SK-N-SH (cell line): ENCODE data around the gene SLC44A5. TPM values are rescaled to one million over a fixed set of nuclear protein-coding genes. Genes with fewer than 3 reads are reported as not detected.

Source experiments
- CTCF ChIA-PET: fragments of 300-600, 350-600 bp; formaldehyde crosslinking; extraction: SDS; loops from one replicate; lab custom pipeline; 2021; lab: Yijun Ruan, JAX
- POLR2A ChIA-PET: fragments of 350-600 bp; sonication (Branson Sonifier 250); formaldehyde crosslinking; extraction: SDS; loops from one replicate; lab custom pipeline; 2020; ENCODE audit warnings: antibody characterized with exemption, inconsistent platforms; lab: Yijun Ruan, JAX
- DNase-seq: peaks from one replicate; pipeline ENCODE4 v3.0.0; 2012
- H2AFZ ChIP-seq: fragments of 200-600 bp; sonication (generic); 2 replicates; pipeline ENCODE4 v1.8.1; 2016; ENCODE audit warnings: antibody characterized with exemption, mild to moderate bottlenecking, low read depth
- H3F3A ChIP-seq: fragments of 200-600 bp; sonication (generic); replicated peaks from 2 replicates; pipeline ENCODE3; 2016; ENCODE audit warnings: antibody characterized with exemption, mild to moderate bottlenecking; ENCODE audit not compliant: insufficient read depth
- H3K27ac ChIP-seq, 2 experiments: fragments of 200-500 bp in 1 of 2; fragments of 200-600 bp in 1 of 2; sonication (Bioruptor generic) in 1 of 2; sonication (generic), shearing (Covaris generic) in 1 of 2; 2 replicates each; pipeline versions ENCODE4 v1.5.1 to v1.6.1; 2014 to 2016; ENCODE audit warnings: low read depth in 2 of 2, inconsistent platforms in 1 of 2, low read length in 1 of 2, mild to moderate bottlenecking in 1 of 2, mixed read lengths in 1 of 2
- H3K27me3 ChIP-seq: fragments of 200-600 bp; sonication (generic), shearing (Covaris generic); 2 replicates; pipeline ENCODE4 v1.6.1; 2016; ENCODE audit warnings: mixed run types; ENCODE audit not compliant: insufficient read depth
- H3K36me3 ChIP-seq, 2 experiments: fragments of 200-500 bp in 1 of 2; fragments of 200-600 bp in 1 of 2; sonication (Bioruptor generic) in 1 of 2; sonication (generic) in 1 of 2; replicated peaks in 1 of 2; 2 replicates each; pipeline versions ENCODE3 to v1.5.1; 2014 to 2016; ENCODE audit warnings: low read length in 1 of 2, mild to moderate bottlenecking in 1 of 2; ENCODE audit not compliant: insufficient read depth in 2 of 2, control insufficient read depth in 1 of 2
- H3K4me1 ChIP-seq, 2 experiments: fragments of 200-500 bp in 1 of 2; fragments of 200-600 bp in 1 of 2; sonication (Bioruptor generic) in 1 of 2; sonication (generic), shearing (Covaris generic) in 1 of 2; 2 replicates each; pipeline versions ENCODE4 v1.5.1 to v1.6.1; 2014 to 2016; ENCODE audit warnings: low read depth in 1 of 2, low read length in 1 of 2, mixed run types in 1 of 2; ENCODE audit not compliant: insufficient read depth in 2 of 2, control insufficient read depth in 1 of 2
- H3K4me2 ChIP-seq: fragments of 200-600 bp; sonication (generic), shearing (Covaris generic); 2 replicates; pipeline ENCODE4 v1.6.1; 2017; ENCODE audit warnings: mixed run types
- H3K4me3 ChIP-seq, 2 experiments: fragments of 200-500 bp in 1 of 2; fragments of 200-600 bp in 1 of 2; sonication (Bioruptor generic) in 1 of 2; sonication (generic), shearing (Covaris generic) in 1 of 2; 2 replicates each; pipeline versions ENCODE4 v1.5.1 to v1.8.1; 2014 to 2016; ENCODE audit warnings: low read depth in 2 of 2, inconsistent platforms in 1 of 2, low read length in 1 of 2, mild to moderate bottlenecking in 1 of 2, mixed read lengths in 1 of 2, moderate library complexity in 1 of 2
- H3K79me2 ChIP-seq: fragments of 200-600 bp; sonication (generic); 2 replicates; pipeline ENCODE4 v1.8.1; 2017; ENCODE audit warnings: mild to moderate bottlenecking; ENCODE audit not compliant: insufficient read depth
- H3K9ac ChIP-seq: fragments of 200-600 bp; sonication (generic); 2 replicates; pipeline ENCODE4 v1.6.1; 2017; ENCODE audit warnings: mixed run types
- H3K9me2 ChIP-seq: fragments of 200-600 bp; sonication (generic); 2 replicates; pipeline ENCODE4 v1.6.1; 2017; ENCODE audit warnings: mixed run types
- H3K9me3 ChIP-seq: fragments of 200-600 bp; sonication (generic); 2 replicates; pipeline ENCODE4 v1.6.1; 2017; ENCODE audit warnings: mixed run types, mild to moderate bottlenecking, moderate library complexity
- H4K20me1 ChIP-seq: fragments of 200-600 bp; sonication (generic); 2 replicates; pipeline ENCODE4 v1.6.1; 2017; ENCODE audit warnings: mild to moderate bottlenecking, mixed run types; ENCODE audit not compliant: insufficient read depth
- CHD2 ChIP-seq: fragments of 150-350 bp; IDR thresholded peaks from 2 replicates; pipeline ENCODE4 v1.6.1; 2018; ENCODE audit warnings: low read length; ENCODE audit not compliant: partially characterized antibody
- EP300 ChIP-seq, 2 experiments: IDR thresholded peaks; 2 replicates each; pipeline versions ENCODE4 v1.4.0 to v1.6.1; 2012; ENCODE audit warnings: borderline replicate concordance in 1 of 2, low read depth in 1 of 2, low read length in 1 of 2
- FOSL2 ChIP-seq: IDR thresholded peaks from 2 replicates; pipeline ENCODE4 v1.4.0; 2012; ENCODE audit warnings: low read depth, mild to moderate bottlenecking, moderate library complexity, borderline replicate concordance
- FOXJ3 ChIP-seq: sonication (generic); formaldehyde crosslinking; IDR thresholded peaks from 2 replicates; pipeline ENCODE4 v1.5.1; 2020; ENCODE audit warnings: mild to moderate bottlenecking, missing genetic modification reagents
- FOXM1 ChIP-seq: IDR thresholded peaks from 2 replicates; pipeline ENCODE4 v1.4.0; 2012; ENCODE audit warnings: low read depth, mild to moderate bottlenecking
- GABPA ChIP-seq: IDR thresholded peaks from 2 replicates; pipeline ENCODE4 v1.4.0; 2012; ENCODE audit warnings: low read depth, mild to moderate bottlenecking
- MEF2A ChIP-seq: IDR thresholded peaks from 2 replicates; pipeline ENCODE4 v1.4.0; 2012; ENCODE audit warnings: low read depth, borderline replicate concordance
- NFIC ChIP-seq: IDR thresholded peaks from 2 replicates; pipeline ENCODE4 v1.4.0; 2012; ENCODE audit warnings: borderline replicate concordance
- NRF1 ChIP-seq: IDR thresholded peaks from 2 replicates; pipeline ENCODE4 v1.6.1; 2012; ENCODE audit warnings: low read depth, mild to moderate bottlenecking, low read length
- SIN3A ChIP-seq: IDR thresholded peaks from 2 replicates; pipeline ENCODE4 v1.6.1; 2012; ENCODE audit warnings: low read depth, mild to moderate bottlenecking, low read length, moderate library complexity, borderline replicate concordance
- TAF1 ChIP-seq: IDR thresholded peaks from 2 replicates; pipeline ENCODE4 v1.6.1; 2012; ENCODE audit warnings: low read depth, mild to moderate bottlenecking, low read length, moderate library complexity, borderline replicate concordance
- TEAD4 ChIP-seq: IDR thresholded peaks from 2 replicates; pipeline ENCODE4 v1.4.0; 2012; ENCODE audit warnings: mild to moderate bottlenecking, borderline replicate concordance; ENCODE audit not compliant: insufficient read depth
- WGBS: methylation state at CpG from one replicate; pipeline ENCODE4 v1.1.6; 2017; ENCODE audit warnings: low lambda C conversion rate; 5-methylcytosine and 5-hydroxymethylcytosine counted together
- polyA plus RNA-seq, 3 experiments: library from polyadenylated mRNA; depleted of rRNA; stranded (reverse); fragments of >200 nt; gene quantifications; 2 replicates each; pipeline ENCODE4 v1.2.3, GENCODE V29; 2012
- TF ChIP-seq, protein P1 (sequence below): IDR thresholded peaks from 2 replicates; pipeline ENCODE4 v1.6.1; 2012; ENCODE audit warnings: mild to moderate bottlenecking, low read depth, low read length, moderate library complexity
- TF ChIP-seq, protein P2 (sequence below): IDR thresholded peaks from 2 replicates; pipeline ENCODE4 v1.4.0; 2012; ENCODE audit warnings: low read depth, borderline replicate concordance
- TF ChIP-seq, protein P3 (sequence below): IDR thresholded peaks from 2 replicates; pipeline ENCODE4 v1.4.0; 2012; ENCODE audit warnings: low read depth, borderline replicate concordance

Gene SLC44A5
- polyA plus RNA-seq, 1 of the 3 experiments (the other 2 are of a cell fraction) = 4.9 TPM

DNA sequence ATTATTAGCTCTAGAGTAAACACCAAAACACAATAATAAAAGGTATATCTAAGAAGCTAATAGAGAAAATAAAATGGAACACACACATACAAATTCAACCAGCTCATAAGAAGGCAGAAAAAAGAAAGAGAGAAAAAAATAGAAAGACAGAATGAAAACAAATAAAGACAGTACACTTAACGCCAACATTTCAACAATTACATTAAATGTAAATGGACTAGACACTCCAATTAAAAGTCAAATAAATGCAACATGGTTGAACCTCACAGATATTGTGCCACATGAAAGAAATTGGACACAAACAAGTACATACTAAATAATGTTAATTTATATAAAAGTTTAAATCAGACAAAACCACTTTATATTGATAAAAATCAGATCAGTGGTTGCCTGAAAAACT, 56.0 kb downstream of the SLC44A5 start:
- POLR2A ChIA-PET = no interaction called here
- no peak for TF ChIP-seq FOXM1
- no peak for TF ChIP-seq NFIC
- no peak for TF ChIP-seq TEAD4
- TF ChIP-seq, protein P1, sequence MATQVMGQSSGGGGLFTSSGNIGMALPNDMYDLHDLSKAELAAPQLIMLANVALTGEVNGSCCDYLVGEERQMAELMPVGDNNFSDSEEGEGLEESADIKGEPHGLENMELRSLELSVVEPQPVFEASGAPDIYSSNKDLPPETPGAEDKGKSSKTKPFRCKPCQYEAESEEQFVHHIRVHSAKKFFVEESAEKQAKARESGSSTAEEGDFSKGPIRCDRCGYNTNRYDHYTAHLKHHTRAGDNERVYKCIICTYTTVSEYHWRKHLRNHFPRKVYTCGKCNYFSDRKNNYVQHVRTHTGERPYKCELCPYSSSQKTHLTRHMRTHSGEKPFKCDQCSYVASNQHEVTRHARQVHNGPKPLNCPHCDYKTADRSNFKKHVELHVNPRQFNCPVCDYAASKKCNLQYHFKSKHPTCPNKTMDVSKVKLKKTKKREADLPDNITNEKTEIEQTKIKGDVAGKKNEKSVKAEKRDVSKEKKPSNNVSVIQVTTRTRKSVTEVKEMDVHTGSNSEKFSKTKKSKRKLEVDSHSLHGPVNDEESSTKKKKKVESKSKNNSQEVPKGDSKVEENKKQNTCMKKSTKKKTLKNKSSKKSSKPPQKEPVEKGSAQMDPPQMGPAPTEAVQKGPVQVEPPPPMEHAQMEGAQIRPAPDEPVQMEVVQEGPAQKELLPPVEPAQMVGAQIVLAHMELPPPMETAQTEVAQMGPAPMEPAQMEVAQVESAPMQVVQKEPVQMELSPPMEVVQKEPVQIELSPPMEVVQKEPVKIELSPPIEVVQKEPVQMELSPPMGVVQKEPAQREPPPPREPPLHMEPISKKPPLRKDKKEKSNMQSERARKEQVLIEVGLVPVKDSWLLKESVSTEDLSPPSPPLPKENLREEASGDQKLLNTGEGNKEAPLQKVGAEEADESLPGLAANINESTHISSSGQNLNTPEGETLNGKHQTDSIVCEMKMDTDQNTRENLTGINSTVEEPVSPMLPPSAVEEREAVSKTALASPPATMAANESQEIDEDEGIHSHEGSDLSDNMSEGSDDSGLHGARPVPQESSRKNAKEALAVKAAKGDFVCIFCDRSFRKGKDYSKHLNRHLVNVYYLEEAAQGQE = no peak
- no peak for TF ChIP-seq SIN3A
- TF ChIP-seq TAF1 = no peak
- no peak for TF ChIP-seq CHD2
- no peak for TF ChIP-seq EP300 (IDR thresholded peaks at IDR 0.05; ENCODE audit: borderline replicate concordance in 1 of 2, low read depth in 1 of 2, low read length in 1 of 2)
- TF ChIP-seq, protein P2, sequence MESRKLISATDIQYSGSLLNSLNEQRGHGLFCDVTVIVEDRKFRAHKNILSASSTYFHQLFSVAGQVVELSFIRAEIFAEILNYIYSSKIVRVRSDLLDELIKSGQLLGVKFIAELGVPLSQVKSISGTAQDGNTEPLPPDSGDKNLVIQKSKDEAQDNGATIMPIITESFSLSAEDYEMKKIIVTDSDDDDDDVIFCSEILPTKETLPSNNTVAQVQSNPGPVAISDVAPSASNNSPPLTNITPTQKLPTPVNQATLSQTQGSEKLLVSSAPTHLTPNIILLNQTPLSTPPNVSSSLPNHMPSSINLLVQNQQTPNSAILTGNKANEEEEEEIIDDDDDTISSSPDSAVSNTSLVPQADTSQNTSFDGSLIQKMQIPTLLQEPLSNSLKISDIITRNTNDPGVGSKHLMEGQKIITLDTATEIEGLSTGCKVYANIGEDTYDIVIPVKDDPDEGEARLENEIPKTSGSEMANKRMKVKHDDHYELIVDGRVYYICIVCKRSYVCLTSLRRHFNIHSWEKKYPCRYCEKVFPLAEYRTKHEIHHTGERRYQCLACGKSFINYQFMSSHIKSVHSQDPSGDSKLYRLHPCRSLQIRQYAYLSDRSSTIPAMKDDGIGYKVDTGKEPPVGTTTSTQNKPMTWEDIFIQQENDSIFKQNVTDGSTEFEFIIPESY = no peak
- TF ChIP-seq FOSL2 = no peak
- no peak for TF ChIP-seq FOXJ3 (CRISPR knock-in tag)
- TF ChIP-seq GABPA = no peak
- TF ChIP-seq NRF1 = no peak
- TF ChIP-seq MEF2A = no peak
- TF ChIP-seq, protein P3, sequence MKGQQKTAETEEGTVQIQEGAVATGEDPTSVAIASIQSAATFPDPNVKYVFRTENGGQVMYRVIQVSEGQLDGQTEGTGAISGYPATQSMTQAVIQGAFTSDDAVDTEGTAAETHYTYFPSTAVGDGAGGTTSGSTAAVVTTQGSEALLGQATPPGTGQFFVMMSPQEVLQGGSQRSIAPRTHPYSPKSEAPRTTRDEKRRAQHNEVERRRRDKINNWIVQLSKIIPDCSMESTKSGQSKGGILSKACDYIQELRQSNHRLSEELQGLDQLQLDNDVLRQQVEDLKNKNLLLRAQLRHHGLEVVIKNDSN = no peak

More for the DNA sequence above, 56.0 kb downstream of the SLC44A5 start:
- Histone ChIP-seq H3K27me3 (no peaks in the 10 kb centered on the region), H3K4me3 (no peak overlapping the region), H3K27ac (no peak overlapping the region), H3K36me3 (no peaks in the 10 kb centered on the region), H2AFZ (no peak overlapping the region), H3K79me2 (no peaks in the 10 kb centered on the region; the same call in 1 of the 2 replicates), H3K9ac (no peak overlapping the region), H3K9me2 (0 out of 2 replicates have a peak, but pooled peaks cover 3% of the 10 kb centered on the region), H3K4me2 (no peak overlapping the region), H4K20me1 (no peaks in the 10 kb centered on the region), H3K9me3 (no peaks in the 10 kb centered on the region; the same call in 1 of the 2 replicates), H3F3A (peaks cover 2% of the 10 kb centered on the region), H3K4me1 (no peaks in the 10 kb centered on the region)
- no peak for DNase-seq
- CTCF ChIA-PET = no interaction called here
- 37% methylated on average over 1 of the region's 1 CpG for WGBS
